Astrocyte of the hippocampus (primary cell): ENCODE measurements around the gene OR5I1.
A peak's percentile ranks its signal among the peaks of the same experiment; 100 is the strongest.
"Not testable (repeated sequence)": the region's sequence is repeated elsewhere in the genome, so short reads cannot be mapped to it uniquely, and the experiment has no call there.

ENCODE experiments used
- DNase-seq: peaks from one replicate; pipeline ENCODE4 v3.0.0; 2011; ENCODE audit warnings: low read depth, low spot score

OR5I1 gene

DNA sequence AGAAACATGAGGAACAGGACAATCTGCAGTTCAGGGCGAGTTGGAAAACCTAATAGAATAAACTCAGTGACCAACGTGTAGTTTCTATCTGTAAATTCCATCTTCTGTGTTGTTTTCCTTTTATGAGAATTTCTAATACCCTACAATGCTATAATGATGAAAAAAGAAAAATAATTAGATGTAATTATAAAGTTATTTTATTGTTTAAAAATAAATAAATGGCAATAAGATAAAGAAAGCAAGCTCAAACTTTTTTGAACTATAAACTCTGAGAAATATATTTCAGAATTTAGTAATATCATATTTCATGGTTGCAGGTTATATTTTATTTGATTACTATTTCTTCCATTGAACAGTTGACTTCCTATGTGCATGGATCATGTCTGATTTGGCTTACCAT lies at the start of gene OR5I1:
Gene OR5I1 (minus strand): TSS at position 101 of the 400 bp plus-strand sequence. CDS start 0 bp downstream, at position 101.
- no peak for DNase-seq

DNA sequence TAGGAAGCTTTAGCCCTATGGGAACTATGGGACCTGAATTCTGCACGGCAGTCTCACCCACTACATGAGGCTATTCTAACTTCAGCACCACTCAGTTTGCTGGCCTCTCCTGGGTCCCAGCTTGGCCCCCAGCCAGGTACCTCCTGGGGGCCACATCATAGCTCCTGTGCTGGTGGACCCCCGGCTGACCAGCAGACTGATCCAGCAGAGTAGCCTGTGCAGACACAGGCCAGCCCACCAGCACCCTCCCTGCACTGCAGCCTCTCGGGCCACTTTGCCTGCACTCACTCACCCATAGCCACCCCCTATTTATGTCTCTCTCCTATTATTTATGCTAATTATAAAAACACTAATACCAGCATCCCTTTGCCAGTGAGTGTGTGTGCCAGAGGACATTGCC lies 34.7 kb upstream of the OR5I1 start:
- DNase-seq = no peak

DNA sequence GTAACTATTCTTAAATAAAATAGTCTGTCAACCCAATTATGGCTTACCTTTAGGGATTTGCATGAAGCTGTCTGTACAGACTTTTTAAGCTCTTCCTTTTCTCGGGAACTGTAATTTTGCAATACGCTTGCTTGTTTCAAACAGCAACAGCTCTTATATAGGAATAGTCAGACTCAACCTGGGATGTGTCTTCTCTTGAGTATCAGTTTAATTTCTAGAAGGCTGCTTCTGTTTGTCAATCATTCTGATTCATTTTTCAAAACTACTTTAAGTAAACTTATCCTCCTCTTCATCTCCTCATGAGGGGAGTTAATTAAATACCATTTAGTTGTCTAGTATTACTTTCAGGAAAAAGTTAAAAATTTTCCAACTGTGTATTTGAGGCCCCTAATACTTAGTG lies 33.6 kb upstream of the OR5I1 start, which contains the start of gene OR10AG1:
Gene OR10AG1 (minus strand): TSS at position 101 of the 400 bp plus-strand sequence. CDS start 38 bp downstream, at position 63.
- DNase-seq = no peak

DNA sequence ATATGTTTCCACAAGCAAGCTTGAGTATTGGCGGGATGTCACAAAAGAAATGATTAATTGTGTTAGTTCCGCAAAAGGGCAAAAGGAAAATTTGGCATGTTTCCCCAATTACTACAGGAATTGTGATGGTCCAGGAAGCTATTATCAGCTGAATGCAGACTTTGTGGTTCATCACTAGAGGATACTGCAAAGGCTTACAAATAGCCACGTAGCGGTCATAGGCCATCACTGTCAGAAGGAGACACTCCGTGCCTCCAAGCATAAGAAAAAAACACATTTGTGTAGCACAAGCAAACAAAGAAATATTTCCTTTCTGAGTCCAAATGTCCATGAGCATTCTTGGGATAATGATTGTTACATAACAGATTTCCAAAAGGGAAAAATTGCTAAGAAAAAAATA lies 31.7 kb upstream of the OR5I1 start:
- DNase-seq = no peak

DNA sequence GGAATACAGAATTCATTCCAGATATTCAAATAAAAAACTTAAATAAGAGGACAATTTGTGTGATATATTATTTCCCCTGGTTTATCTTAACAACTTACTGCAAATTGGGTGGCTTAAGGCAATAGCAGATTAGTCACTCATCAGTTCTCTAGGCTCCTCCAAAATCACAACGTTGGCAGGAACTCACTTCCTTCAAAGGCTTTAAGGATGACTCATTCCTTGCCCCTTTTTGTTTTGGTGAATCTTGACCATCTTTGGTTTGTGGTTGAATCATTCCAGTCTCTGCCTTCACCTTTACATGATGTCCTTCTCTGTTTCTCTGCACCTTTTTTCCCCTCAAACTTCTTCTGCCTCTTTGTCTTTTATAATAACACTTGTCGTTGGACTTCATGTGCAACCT lies 30.2 kb upstream of the OR5I1 start:
- DNase-seq = no peak

DNA sequence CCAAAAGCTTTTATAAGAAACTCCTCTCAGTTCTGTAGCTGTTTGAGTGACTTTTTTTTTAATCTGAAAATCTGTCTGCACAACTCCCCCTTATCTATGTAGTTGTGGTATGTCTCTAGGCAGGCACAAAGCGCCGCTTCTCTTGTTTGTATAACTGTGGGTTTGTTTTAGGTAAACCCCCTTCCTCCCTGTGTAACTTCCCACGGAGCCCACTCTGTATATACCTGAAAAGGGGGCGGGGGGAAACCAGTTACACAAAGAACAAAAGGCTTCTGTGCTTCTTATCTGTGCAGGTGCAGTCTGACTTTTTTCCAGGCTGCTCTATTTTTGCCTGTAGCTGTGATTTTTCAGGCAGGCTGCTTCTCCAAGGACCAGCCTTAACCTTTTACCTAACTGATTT lies 20.3 kb upstream of the OR5I1 start:
- no peak for DNase-seq

DNA sequence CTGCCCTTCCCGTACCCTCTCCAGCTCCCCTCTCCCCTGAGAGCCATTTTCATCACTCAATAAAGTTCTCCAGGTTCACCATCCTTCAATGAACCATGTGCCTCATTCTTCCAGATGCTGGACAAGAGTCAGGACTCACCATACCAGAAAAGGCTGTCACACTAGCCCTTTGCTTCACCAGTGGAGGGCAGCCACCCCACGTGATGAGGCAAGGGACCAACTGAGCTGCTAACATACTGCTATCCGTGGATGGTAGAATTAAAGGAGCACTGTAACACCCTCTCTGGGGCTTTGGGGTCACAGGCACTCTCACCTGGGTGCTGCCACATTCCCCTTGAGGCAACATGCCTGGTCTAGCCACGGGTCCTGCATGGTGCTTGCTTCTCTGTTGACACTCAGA lies 13.1 kb upstream of the OR5I1 start:
- DNase-seq = no peak

DNA sequence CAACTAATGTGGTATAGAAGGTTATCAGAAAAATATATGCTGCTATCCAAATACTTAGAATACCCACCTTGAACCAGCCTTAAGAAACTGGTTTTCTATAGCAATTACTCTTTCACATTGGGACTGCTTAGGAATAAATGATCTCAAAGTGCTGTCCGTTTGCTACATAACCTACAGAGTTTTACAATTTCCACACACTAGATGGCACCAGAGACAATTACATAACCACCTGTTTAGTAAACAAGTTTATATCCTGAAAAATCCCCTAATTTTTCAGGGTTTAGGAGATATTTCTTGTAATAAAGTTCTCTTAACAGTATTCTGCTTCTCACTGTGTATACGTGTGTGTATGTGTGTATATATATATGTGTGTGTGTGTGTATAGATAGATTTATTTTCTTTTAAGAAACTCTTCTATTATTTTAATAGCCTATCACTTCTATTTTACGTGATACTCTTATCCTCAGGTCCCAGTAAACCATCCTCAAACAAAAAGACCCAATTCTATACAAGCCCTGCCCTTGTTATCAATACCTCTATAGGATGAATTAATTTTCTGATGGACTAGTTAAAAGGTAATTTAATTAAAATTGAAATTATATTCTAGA lies 6.7 kb upstream of the OR5I1 start:
- DNase-seq = peak; percentile 13

DNA sequence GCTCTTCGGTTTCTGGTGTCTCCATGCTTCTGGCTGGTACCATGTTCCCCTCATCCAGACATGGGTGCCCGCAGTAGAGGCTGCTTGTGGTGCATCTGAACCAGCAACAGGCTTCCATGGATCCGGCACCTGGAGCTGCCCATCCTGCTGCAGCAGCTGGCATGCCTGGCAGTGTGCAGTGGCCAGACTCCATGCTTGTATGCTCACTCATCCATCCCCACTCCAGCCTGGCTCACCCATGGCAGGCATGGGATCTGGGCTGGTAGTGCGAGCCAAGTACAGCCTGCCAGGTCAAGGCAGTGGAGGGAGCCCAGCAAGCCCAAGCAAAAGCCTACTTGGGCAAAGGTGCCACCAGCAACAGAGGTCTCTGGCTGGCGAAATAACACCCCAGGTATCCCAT lies 15.7 kb downstream of the OR5I1 start:
- no peak for DNase-seq

DNA sequence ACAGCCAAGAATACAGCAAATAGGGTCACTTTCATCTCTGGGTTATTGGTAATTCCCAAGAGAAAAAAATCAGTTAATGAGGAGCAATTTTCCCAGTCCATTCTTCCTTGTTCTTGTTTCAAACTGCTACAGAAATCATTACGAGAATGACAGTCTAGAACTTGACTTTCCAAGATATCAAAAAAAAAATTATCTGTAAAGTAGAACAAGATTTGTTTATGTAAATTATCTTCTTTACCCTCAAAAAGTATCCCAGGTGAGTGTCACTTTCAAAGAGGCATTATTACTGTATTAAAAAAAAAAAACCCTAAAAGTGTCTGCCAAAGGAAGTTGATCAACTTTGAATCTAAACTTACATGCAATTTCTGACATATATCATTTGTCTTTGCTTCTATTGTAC lies 21.7 kb downstream of the OR5I1 start, which contains the start of gene OR5W2:
Gene OR5W2 (minus strand): TSS at position 101 of the 400 bp plus-strand sequence. CDS start 0 bp downstream, at position 101.
- DNase-seq = no peak

DNA sequence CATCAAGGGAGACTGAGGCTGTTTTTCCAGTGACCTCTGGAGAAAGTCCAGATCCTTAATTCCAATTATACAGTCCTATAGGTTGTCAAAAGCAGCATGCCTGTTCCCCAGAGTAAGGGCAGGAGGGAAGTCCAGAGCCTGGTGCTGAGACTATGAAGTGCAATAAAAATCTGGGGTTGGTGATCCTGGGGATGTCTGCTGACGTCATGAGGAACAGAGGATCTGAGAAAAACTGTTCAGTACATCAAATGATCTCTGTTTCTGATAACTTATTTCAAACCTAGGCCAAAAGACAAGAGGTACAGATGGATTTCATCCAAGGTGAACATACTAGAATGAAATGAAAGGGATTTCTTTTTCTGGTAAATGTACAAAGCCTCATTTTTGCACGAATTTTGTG lies 33.9 kb downstream of the OR5I1 start:
- no peak for DNase-seq

DNA sequence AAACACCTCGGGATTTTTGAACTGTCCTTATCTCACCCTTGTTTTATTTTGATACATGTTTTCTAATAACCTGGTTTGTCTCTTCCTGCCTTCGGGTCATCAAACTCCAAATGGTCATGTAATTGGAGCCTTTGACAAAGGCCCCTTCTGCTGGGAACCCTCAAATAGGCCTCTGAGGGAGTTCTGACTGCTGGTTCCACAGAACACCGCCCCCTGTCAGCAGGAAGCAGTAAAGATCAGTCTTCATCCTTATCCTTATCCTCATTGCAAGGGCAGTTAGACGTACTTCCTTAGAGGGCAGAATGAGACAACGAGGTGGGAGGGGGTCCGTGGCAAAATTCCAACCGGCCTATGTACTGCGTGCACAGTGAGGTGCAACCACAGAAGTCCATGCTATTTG lies 41.0 kb downstream of the OR5I1 start:
- DNase-seq = no peak

DNA sequence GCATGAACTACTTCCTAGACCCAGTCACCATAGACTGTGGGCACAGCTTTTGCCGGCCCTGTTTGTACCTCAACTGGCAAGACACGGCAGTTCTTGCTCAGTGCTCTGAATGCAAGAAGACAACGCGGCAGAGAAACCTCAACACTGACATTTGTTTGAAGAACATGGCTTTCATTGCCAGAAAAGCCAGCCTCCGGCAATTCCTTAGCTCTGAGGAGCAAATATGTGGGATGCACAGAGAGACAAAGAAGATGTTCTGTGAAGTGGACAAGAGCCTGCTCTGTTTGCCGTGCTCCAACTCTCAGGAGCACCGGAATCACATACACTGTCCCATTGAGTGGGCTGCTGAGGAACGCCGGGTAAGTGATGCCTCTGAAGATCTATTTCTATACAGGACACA lies 50.7 kb downstream of the OR5I1 start:
- DNase-seq = not testable (repeated sequence)
